ENCODE measurements around the gene ALDH1A3.
"Not testable (repeated sequence)": the region's sequence is repeated elsewhere in the genome, so short reads cannot be mapped to it uniquely, and the experiment has no call there.

ALDH1A3 gene

DNA sequence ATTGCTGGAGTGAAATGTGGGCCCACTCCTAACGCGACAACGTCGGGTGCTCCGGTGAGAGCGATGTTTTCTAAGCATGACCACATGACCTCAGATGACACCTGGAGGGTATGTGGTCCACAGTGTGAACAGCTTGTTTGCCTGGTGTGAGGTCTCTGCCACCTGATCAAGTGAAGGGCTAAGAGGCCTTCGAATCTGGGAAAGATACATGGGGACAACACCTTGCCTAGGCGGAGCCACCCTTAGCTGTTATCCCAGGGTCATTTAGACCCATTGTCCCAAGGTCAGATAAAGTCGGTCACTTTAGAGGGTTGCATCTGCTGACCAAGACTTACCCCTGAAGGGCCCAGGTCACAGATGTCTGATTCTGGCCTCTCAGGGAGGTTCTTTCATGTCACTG is 34.9 kb upstream of the ALDH1A3 start:
- Mint-ChIP-seq H3K4me1 (no peaks in the 10 kb centered on the region), H3K27me3 (ENCODE audit: low read depth, poor library complexity) (peaks cover 19% of the 10 kb centered on the region), H3K9me3 (peaks cover 4% of the 10 kb centered on the region), H3K4me3 (no peak overlapping the region), H3K27ac (no peak overlapping the region), H3K36me3 (ENCODE audit: low read depth) (no peaks in the 10 kb centered on the region)
- DNase-seq = no peak
- TF ChIP-seq CTCF (IDR thresholded peaks at IDR 0.05) = no peak

DNA sequence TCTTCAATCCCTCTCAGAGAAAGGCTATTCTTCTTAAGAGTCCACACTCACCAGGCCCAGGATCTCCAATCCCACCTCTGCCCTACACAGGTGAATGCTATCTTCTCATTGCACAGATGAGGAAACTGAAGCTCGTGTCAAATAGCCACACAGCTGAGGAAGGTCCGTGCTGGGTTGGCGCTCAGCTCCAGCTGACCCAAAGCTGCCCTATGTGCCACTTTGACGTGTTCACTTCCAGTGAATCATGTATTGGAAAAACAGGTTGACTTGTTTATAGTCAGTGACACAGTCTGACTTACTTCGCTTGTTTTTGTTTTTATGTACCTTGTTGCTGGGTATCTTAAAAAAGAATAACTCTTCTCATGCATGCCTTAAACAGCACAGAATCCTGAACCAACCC is 32.4 kb upstream of the ALDH1A3 start:
- Mint-ChIP-seq H3K9me3 (peaks cover 11% of the 10 kb centered on the region), H3K27ac (no peak overlapping the region), H3K4me3 (no peak overlapping the region), H3K27me3 (ENCODE audit: low read depth, poor library complexity) (peaks cover 29% of the 10 kb centered on the region), H3K4me1 (no peaks in the 10 kb centered on the region), H3K36me3 (ENCODE audit: low read depth) (no peaks in the 10 kb centered on the region)
- no peak for DNase-seq
- no peak for TF ChIP-seq CTCF (IDR thresholded peaks at IDR 0.05)

DNA sequence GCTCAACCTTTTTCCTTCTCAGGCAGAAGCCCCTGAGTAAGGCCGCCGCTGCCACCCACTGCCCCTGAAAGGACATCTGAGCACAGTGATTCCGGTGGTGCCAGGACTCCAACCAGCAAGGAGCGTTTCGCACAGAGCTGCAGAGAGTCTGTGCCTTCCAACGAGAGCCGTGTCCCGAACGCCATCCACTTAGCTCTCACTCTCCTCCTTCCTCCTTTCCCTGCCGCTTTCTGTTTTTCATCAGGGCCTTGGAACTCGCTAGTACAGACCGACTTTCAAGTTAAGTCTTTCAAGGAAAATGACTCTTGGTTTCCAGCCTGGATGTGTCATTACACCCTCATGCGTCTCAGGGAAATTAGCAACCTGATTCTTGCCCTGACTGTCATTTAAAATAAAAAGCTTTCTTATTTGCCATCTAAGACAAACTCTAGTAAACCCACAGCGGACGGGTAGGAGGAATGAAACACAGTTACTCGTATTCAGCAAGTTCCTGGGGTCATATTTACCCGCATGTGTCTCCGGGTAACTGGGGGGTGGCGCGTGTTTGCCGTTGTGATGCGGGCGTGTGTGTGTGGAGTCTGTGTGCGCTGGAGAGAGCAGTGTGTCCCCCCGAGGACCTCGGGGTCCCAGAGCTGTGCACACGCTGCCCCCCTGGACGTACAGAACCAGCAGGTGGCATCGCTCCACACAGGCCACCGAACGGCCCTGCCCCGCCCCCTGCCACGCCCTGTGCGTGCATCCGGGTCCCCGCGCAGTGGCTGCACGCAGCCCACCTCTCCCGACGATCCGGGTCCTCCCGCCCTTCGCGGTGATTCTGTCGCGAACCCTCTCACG is 30.4 kb upstream of the ALDH1A3 start:
- Mint-ChIP-seq H3K27me3 (ENCODE audit: low read depth, poor library complexity) (peaks cover 33% of the 10 kb centered on the region), H3K4me3 (no peak overlapping the region), H3K9me3 (peaks cover 11% of the 10 kb centered on the region), H3K4me1 (no peaks in the 10 kb centered on the region), H3K36me3 (ENCODE audit: low read depth) (no peaks in the 10 kb centered on the region), H3K27ac (no peak overlapping the region)
- DNase-seq = peak; percentile 40
- TF ChIP-seq CTCF (IDR thresholded peaks at IDR 0.05) = no peak

DNA sequence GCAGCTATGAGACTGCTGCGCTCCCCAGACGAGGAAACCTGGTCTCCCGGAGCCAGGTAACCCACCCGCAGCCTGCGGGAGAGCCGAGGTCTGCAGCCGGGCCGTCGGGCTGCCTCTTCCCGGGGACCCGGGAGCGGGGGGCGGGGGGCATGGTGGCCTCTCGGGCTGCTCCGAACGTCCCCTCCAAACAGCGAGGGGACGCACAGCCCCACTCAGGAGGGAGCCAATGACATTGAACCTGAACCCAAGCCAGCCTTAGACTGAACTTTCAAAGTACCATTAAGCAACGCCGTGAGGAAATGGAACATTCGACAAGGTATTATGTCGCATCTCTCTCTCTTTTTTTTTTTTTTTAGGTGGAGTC is 29.8 kb upstream of the ALDH1A3 start:
- no peaks in the 10 kb centered on the region for H3K36me3 Mint-ChIP-seq (ENCODE audit: low read depth)
- H3K9me3 Mint-ChIP-seq = peaks cover 11% of the 10 kb centered on the region
- TF ChIP-seq CTCF (IDR thresholded peaks at IDR 0.05) = no peak
- DNase-seq = no peak
- H3K4me3 Mint-ChIP-seq = no peak overlapping the region
- peaks cover 39% of the 10 kb centered on the region for H3K27me3 Mint-ChIP-seq (ENCODE audit: low read depth, poor library complexity)
- no peak overlapping the region for H3K27ac Mint-ChIP-seq
- no peaks in the 10 kb centered on the region for H3K4me1 Mint-ChIP-seq

DNA sequence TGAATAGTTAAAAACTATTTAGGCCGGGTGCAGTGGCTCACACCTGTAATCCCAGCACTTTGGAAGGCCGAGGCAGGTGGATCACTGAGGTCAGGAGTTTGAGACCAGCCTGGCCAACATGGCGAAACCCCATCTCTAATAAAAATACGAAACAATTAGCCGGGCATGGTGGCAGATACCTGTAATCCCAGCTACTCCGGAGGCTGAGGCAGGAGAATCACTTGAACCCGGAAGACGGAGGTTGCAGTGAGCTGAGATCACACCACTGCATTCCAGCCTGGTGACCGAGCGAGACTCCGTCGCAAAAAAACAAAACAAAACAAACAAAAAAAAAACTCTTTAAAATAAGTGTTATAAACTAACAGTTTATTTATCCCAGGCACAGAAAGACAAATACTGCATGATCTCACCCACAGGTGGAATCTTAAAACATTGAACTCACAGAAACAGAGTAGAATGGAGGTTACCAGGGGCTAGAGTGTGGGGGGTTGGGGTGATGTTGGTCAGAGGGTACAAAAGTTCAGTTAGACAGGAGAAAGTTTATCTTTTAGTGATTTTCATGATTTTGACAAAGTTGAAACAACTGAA is 28.1 kb upstream of the ALDH1A3 start:
- not testable (repeated sequence) for H3K27ac Mint-ChIP-seq; DNase-seq; H3K4me1 Mint-ChIP-seq; H3K36me3 Mint-ChIP-seq (ENCODE audit: low read depth); H3K4me3 Mint-ChIP-seq
- Mint-ChIP-seq H3K27me3 (ENCODE audit: low read depth, poor library complexity) (peaks cover 52% of the 10 kb centered on the region), H3K9me3 (peaks cover 11% of the 10 kb centered on the region)

DNA sequence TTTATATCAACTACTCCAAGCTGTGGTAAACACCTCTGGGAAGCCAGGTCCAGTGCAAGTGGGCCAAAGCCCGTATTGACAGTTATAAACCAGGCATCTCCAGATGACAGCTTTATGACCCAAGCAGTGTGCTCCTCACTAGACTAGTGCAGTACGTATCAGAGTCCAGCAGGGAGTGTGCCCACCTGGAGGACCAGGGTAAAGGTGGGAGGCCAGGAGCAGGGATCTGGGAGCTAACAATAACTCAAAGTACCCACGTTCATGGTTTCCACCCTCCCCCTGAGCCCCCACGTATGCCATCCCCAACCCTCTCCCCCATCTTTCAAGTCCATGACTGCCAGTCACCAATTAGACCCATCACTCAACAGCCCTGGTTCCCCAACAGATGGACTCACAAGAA is 27.0 kb upstream of the ALDH1A3 start:
- TF ChIP-seq CTCF (IDR thresholded peaks at IDR 0.05) = no peak
- DNase-seq = no peak
- Mint-ChIP-seq H3K4me1 (peaks cover 20% of the 10 kb centered on the region), H3K27ac (no peak overlapping the region), H3K27me3 (ENCODE audit: low read depth, poor library complexity) (peaks cover 55% of the 10 kb centered on the region), H3K9me3 (peaks cover 11% of the 10 kb centered on the region), H3K4me3 (no peak overlapping the region), H3K36me3 (ENCODE audit: low read depth) (no peaks in the 10 kb centered on the region)
